ENCODE data around the gene WDR11. TPM values are rescaled to one million over a fixed set of nuclear protein-coding genes. Genes with fewer than 3 reads are reported as not detected.

Gene WDR11
- total and polyA plus RNA-seq, 2 donors from 2014 or later, result 20.5 to 60.8 TPM

GRCh38 chr10:120828763-120829319, 22.3 kb upstream of the WDR11 start:
- Histone ChIP-seq H3K27ac (ENCODE audit: low read depth in 2 of 2, low read length in 2 of 2) (no peak overlapping the region), H3K4me3 (ENCODE audit: low read length in 3 of 3) (no peak overlapping the region), H3K9me3 (ENCODE audit: control insufficient read depth in 2 of 3, insufficient read depth in 1 of 3, low read length in 3 of 3) (no peaks in the 10 kb centered on the region), H3K9ac (ENCODE audit: low read length in 3 of 3) (no peak overlapping the region), H3K27me3 (ENCODE audit: control insufficient read depth, insufficient read depth, low read length) (no peaks in the 10 kb centered on the region), H3K36me3 (ENCODE audit: control insufficient read depth in 2 of 3, insufficient read depth in 3 of 3, low read length in 3 of 3) (no peaks in the 10 kb centered on the region), H3K4me1 (ENCODE audit: control insufficient read depth in 2 of 3, insufficient read depth in 2 of 3, low read depth in 1 of 3, low read length in 3 of 3) (no peaks in the 10 kb centered on the region)
- intact Hi-C loops (cut with DNase I), result no loop called here
- TF ChIP-seq CTCF (IDR thresholded peaks at IDR 0.05; ENCODE audit: borderline replicate concordance, extremely low read depth, insufficient read depth), result no peak
- no peak for DNase-seq
- FAIRE-seq, result no peak

GRCh38 chr10:120832106-120832505, 19.1 kb upstream of the WDR11 start:
- Histone ChIP-seq H3K27me3 (ENCODE audit: control insufficient read depth, insufficient read depth, low read length) (no peaks in the 10 kb centered on the region), H3K9ac (ENCODE audit: low read length in 3 of 3) (no peak overlapping the region), H3K4me3 (ENCODE audit: low read length in 3 of 3) (no peak overlapping the region), H3K36me3 (ENCODE audit: control insufficient read depth in 2 of 3, insufficient read depth in 3 of 3, low read length in 3 of 3) (no peaks in the 10 kb centered on the region), H3K4me1 (ENCODE audit: control insufficient read depth in 2 of 3, insufficient read depth in 2 of 3, low read depth in 1 of 3, low read length in 3 of 3) (no peaks in the 10 kb centered on the region), H3K27ac (ENCODE audit: low read depth in 2 of 2, low read length in 2 of 2) (no peak overlapping the region), H3K9me3 (ENCODE audit: control insufficient read depth in 2 of 3, insufficient read depth in 1 of 3, low read length in 3 of 3) (no peaks in the 10 kb centered on the region)
- intact Hi-C loops (cut with DNase I), result no loop called here
- DNase-seq, result no peak
- FAIRE-seq, result no peak
- TF ChIP-seq CTCF (IDR thresholded peaks at IDR 0.05; ENCODE audit: borderline replicate concordance, extremely low read depth, insufficient read depth), result no peak

- Histone ChIP-seq H3K9me3 (ENCODE audit: control insufficient read depth in 2 of 3, insufficient read depth in 1 of 3, low read length in 3 of 3) (no peaks in the 10 kb centered on the region), H3K27ac (ENCODE audit: low read depth in 2 of 2, low read length in 2 of 2) (no peak overlapping the region), H3K4me3 (ENCODE audit: low read length in 3 of 3) (no peak overlapping the region), H3K27me3 (ENCODE audit: control insufficient read depth, insufficient read depth, low read length) (no peaks in the 10 kb centered on the region), H3K36me3 (ENCODE audit: control insufficient read depth in 2 of 3, insufficient read depth in 3 of 3, low read length in 3 of 3) (no peaks in the 10 kb centered on the region), H3K4me1 (ENCODE audit: control insufficient read depth in 2 of 3, insufficient read depth in 2 of 3, low read depth in 1 of 3, low read length in 3 of 3) (no peaks in the 10 kb centered on the region), H3K9ac (ENCODE audit: low read length in 3 of 3) (no peak overlapping the region)
- FAIRE-seq (no peak), DNase-seq (peak in 4 of 5 donors; percentile 10 to 51 (median 30))
- TF ChIP-seq CTCF (IDR thresholded peaks at IDR 0.05; ENCODE audit: borderline replicate concordance, extremely low read depth, insufficient read depth), result no peak
- intact Hi-C loops (cut with DNase I), result no loop called here
These were observed 17.8 kb upstream of the WDR11 start for GRCh38 chr10:120833222-120833928.

All from kidney (tissue), 14 donors.